DOHH2 (cell line): ENCODE data around the gene ERN1.
"Not testable (repeated sequence)": the region's sequence is repeated elsewhere in the genome, so short reads cannot be mapped to it uniquely, and the experiment has no call there.

Experiments
- EZH2phosphoT487 ChIP-seq: fragments of 200-600 bp; sonication (generic); IDR thresholded peaks from 2 replicates; pipeline ENCODE4 v1.6.1; 2017; ENCODE audit warnings: borderline replicate concordance, mild to moderate bottlenecking, antibody characterized with exemption, low read length, moderate library complexity, mixed read lengths
- TF ChIP-seq, protein P1 (sequence below): fragments of 200-600 bp; sonication (generic); IDR thresholded peaks from one replicate; pipeline ENCODE4 v1.5.1; 2014; ENCODE audit warnings: antibody characterized with exemption, mild to moderate bottlenecking, low read depth, low read length; ENCODE audit not compliant: poor library complexity, severe bottlenecking

DNA sequence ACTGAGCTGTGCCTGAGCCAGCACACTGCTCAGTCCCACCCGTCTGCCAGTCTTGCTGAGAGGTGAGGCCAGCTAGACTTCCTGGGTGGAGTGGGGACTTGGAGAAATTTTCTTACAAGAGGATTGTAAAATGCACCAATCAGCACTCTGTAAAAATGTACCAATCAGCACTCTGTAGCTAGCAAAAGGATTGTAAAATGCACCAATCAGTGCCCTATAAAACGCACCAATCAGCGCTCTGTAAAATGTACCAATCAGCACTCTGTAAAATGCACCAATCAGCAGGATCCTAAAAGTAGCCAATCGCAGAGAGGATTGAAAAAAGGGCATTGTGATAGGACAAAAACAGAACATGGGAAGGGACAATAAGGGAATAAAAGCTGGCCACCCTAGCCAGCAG is 49.1 kb upstream of the ERN1 start:
- TF ChIP-seq, protein P1, sequence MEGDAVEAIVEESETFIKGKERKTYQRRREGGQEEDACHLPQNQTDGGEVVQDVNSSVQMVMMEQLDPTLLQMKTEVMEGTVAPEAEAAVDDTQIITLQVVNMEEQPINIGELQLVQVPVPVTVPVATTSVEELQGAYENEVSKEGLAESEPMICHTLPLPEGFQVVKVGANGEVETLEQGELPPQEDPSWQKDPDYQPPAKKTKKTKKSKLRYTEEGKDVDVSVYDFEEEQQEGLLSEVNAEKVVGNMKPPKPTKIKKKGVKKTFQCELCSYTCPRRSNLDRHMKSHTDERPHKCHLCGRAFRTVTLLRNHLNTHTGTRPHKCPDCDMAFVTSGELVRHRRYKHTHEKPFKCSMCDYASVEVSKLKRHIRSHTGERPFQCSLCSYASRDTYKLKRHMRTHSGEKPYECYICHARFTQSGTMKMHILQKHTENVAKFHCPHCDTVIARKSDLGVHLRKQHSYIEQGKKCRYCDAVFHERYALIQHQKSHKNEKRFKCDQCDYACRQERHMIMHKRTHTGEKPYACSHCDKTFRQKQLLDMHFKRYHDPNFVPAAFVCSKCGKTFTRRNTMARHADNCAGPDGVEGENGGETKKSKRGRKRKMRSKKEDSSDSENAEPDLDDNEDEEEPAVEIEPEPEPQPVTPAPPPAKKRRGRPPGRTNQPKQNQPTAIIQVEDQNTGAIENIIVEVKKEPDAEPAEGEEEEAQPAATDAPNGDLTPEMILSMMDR, result not testable (repeated sequence)
- TF ChIP-seq EZH2phosphoT487, result not testable (repeated sequence)
